HG02571 (cell line): Measurements from ENCODE around the gene PELO.

Experiments used
- ATAC-seq: cut with Tn5 transposase; IDR thresholded peaks from one replicate; pipeline ENCODE4 v1.9.1; 2021; ENCODE audit warnings: mild to moderate bottlenecking, moderate library complexity; ENCODE audit not compliant: unreplicated experiment

Gene PELO

GRCh38 chr5:52771343-52772039 lies 16.2 kb upstream of the PELO start:
- peak; percentile 98 for ATAC-seq

- ATAC-seq, result no peak
Measured at GRCh38 chr5:52772668-52773067, 15.0 kb upstream of the PELO start.

- ATAC-seq, result no peak
Measured at GRCh38 chr5:52773342-52773741, 14.4 kb upstream of the PELO start.

- no peak for ATAC-seq
Measured at GRCh38 chr5:52774005-52774410, 13.7 kb upstream of the PELO start.

- ATAC-seq, result no peak
Measured at GRCh38 chr5:52776116-52776515, 11.6 kb upstream of the PELO start.

- ATAC-seq, result no peak
Measured at GRCh38 chr5:52777186-52777585, 10.5 kb upstream of the PELO start.

- ATAC-seq, result no peak
Measured at GRCh38 chr5:52778781-52779180, 8.9 kb upstream of the PELO start.

GRCh38 chr5:52779213-52779612 lies 8.5 kb upstream of the PELO start:
- ATAC-seq, result no peak

- ATAC-seq, result no peak
Measured at GRCh38 chr5:52783226-52783959, 4.3 kb upstream of the PELO start.

- no peak for ATAC-seq
Measured at GRCh38 chr5:52784737-52785136, 3.0 kb upstream of the PELO start.

GRCh38 chr5:52786391-52786790 lies 1.3 kb upstream of the PELO start:
- no peak for ATAC-seq

GRCh38 chr5:52786949-52787599 lies 642 bp upstream of the PELO start:
- peak; percentile 41 for ATAC-seq

- ATAC-seq, result no peak
Measured at GRCh38 chr5:52788505-52788821, 747 bp downstream of the PELO start.

GRCh38 chr5:52789378-52789777 lies 1.7 kb downstream of the PELO start:
- no peak for ATAC-seq

GRCh38 chr5:52789851-52790250 lies 2.1 kb downstream of the PELO start:
- ATAC-seq, result no peak

- ATAC-seq, result no peak
Measured at GRCh38 chr5:52791366-52791765, 3.6 kb downstream of the PELO start.

GRCh38 chr5:52794519-52794918 lies 6.8 kb downstream of the PELO start:
- no peak for ATAC-seq

GRCh38 chr5:52796031-52796430 lies 8.3 kb downstream of the PELO start:
- ATAC-seq, result no peak

GRCh38 chr5:52796516-52797103 lies 8.9 kb downstream of the PELO start:
- no peak for ATAC-seq

- no peak for ATAC-seq
Measured at GRCh38 chr5:52798938-52799337, 11.2 kb downstream of the PELO start.

- peak; percentile 26 for ATAC-seq
Measured at GRCh38 chr5:52799358-52799982, 11.8 kb downstream of the PELO start.
